VCaP (cell line): ENCODE data around the gene TMEM235.
A peak's percentile ranks its signal among the peaks of the same experiment; 100 is the strongest.

ENCODE experiments used
- H3K27ac ChIP-seq: fragments of 450-650 bp; 2 replicates; pipeline ENCODE4 v1.5.1; 2017
- TF ChIP-seq, protein P1 (sequence below): fragments of 450-650 bp; conservative IDR thresholded peaks from 2 replicates; pipeline ENCODE4 v1.5.1; 2017; ENCODE audit warnings: mild to moderate bottlenecking, moderate library complexity

Gene TMEM235

DNA sequence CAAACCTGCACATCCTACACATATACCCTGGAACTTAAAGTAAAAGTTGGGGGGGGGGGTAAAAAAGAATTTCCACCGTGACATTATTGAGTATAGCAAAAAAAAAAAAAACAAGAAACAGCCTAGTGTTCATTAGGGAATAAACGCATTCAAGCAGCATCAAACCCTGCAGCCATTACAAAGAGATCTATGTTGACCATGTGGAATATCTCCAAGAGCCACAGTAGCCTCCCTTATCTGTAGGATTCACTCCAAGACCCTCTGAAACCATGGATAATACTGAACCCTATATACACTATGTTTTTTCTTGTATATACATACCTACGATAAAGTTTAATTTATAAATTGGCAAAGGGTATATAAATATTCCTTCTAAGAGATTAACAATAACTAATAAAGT lies 22.9 kb upstream of the TMEM235 start:
- no peak overlapping the region for H3K27ac ChIP-seq
- TF ChIP-seq, protein P1, sequence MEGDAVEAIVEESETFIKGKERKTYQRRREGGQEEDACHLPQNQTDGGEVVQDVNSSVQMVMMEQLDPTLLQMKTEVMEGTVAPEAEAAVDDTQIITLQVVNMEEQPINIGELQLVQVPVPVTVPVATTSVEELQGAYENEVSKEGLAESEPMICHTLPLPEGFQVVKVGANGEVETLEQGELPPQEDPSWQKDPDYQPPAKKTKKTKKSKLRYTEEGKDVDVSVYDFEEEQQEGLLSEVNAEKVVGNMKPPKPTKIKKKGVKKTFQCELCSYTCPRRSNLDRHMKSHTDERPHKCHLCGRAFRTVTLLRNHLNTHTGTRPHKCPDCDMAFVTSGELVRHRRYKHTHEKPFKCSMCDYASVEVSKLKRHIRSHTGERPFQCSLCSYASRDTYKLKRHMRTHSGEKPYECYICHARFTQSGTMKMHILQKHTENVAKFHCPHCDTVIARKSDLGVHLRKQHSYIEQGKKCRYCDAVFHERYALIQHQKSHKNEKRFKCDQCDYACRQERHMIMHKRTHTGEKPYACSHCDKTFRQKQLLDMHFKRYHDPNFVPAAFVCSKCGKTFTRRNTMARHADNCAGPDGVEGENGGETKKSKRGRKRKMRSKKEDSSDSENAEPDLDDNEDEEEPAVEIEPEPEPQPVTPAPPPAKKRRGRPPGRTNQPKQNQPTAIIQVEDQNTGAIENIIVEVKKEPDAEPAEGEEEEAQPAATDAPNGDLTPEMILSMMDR = no peak

DNA sequence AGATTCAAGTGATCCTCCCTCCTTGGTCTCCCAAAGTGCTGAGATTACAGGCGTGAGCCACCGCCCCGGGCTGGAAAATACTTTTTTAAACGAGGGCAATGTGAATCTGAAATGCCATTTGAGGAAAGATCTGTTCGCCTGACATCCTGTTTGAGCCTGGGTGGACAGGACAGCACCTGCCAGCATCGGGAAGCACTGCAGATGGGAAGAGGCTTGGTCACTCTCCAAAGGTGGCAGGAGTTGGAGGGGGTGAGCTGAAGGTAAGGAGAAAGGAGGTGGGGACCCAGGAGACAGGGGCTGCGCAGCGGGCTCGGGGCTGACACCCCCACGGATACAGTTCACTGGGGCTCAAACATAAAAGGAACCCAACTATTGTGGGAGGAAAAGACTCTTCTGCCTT lies 21.3 kb upstream of the TMEM235 start:
- TF ChIP-seq, protein P1 = no peak
- H3K27ac ChIP-seq = peak overlapping the region; percentile 62

DNA sequence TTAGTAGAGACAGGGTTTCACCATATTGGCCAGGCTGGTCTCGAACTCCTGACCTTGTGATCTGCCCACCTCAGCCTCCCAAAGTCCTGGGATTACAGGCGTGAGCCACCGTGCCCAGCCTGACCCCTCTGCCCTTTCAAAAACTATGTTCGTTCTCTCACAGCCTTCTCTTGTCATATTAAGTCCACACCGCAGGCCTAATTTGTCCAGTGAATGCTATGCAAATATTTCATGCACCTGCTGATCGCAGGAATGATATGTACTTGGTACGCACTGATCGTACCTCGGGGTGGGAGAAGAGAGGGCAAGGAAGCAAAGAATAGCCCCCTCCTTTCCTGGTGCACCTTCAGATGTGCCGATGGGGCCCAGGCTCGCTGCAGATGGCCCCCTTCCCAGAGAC lies 20.4 kb upstream of the TMEM235 start:
- H3K27ac ChIP-seq = peak overlapping the region; percentile 62

DNA sequence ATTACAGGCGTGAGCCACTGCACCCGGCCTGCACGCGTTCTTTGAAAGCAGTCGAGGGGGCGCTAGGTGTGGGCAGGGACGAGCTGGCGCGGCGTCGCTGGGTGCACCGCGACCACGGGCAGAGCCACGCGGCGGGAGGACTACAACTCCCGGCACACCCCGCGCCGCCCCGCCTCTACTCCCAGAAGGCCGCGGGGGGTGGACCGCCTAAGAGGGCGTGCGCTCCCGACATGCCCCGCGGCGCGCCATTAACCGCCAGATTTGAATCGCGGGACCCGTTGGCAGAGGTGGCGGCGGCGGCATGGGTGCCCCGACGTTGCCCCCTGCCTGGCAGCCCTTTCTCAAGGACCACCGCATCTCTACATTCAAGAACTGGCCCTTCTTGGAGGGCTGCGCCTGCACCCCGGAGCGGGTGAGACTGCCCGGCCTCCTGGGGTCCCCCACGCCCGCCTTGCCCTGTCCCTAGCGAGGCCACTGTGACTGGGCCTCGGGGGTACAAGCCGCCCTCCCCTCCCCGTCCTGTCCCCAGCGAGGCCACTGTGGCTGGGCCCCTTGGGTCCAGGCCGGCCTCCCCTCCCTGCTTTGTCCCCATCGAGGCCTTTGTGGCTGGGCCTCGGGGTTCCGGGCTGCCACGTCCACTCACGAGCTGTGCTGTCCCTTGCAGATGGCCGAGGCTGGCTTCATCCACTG lies 17.3 kb upstream of the TMEM235 start, which contains the start of gene BIRC5:
Gene BIRC5, plus strand, starts transcription at position 238 of the 690 bp plus-strand sequence. Its CDS starts 64 bp downstream, at position 302.
- TF ChIP-seq, protein P1 = no peak
- H3K27ac ChIP-seq = peak within 1 kb of the TSS; percentile 74; the same call in 1 of the 2 replicates

More for the DNA sequence above, 20.4 kb upstream of the TMEM235 start:
- TF ChIP-seq, protein P1 = no peak

DNA sequence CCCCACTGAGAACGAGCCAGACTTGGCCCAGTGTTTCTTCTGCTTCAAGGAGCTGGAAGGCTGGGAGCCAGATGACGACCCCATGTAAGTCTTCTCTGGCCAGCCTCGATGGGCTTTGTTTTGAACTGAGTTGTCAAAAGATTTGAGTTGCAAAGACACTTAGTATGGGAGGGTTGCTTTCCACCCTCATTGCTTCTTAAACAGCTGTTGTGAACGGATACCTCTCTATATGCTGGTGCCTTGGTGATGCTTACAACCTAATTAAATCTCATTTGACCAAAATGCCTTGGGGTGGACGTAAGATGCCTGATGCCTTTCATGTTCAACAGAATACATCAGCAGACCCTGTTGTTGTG lies 16.7 kb upstream of the TMEM235 start:
- TF ChIP-seq, protein P1 = no peak
- H3K27ac ChIP-seq = peak overlapping the region; percentile 74; the same call in 1 of the 2 replicates

DNA sequence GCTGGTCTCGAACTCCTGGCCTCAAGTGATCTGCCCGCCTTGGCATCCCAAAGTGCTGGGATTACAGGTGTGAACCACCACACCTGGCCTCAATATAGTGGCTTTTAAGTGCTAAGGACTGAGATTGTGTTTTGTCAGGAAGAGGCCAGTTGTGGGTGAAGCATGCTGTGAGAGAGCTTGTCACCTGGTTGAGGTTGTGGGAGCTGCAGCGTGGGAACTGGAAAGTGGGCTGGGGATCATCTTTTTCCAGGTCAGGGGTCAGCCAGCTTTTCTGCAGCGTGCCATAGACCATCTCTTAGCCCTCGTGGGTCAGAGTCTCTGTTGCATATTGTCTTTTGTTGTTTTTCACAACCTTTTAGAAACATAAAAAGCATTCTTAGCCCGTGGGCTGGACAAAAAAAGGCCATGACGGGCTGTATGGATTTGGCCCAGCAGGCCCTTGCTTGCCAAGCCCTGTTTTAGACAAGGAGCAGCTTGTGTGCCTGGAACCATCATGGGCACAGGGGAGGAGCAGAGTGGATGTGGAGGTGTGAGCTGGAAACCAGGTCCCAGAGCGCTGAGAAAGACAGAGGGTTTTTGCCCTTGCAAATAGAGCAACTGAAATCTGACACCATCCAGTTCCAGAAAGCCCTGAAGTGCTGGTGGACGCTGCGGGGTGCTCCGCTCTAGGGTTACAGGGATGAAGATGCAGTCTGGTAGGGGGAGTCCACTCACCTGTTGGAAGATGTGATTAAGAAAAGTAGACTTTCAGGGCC lies 11.9 kb upstream of the TMEM235 start:
- TF ChIP-seq, protein P1 = no peak
- 0 out of 2 replicates have a peak overlapping the region, but pooled peaks have one; percentile 16 for H3K27ac ChIP-seq

DNA sequence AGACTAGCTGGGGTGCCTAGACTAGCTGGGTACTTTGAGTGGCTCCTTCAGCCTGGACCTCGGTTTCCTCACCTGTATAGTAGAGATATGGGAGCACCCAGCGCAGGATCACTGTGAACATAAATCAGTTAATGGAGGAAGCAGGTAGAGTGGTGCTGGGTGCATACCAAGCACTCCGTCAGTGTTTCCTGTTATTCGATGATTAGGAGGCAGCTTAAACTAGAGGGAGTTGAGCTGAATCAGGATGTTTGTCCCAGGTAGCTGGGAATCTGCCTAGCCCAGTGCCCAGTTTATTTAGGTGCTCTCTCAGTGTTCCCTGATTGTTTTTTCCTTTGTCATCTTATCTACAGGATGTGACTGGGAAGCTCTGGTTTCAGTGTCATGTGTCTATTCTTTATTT lies 8.4 kb upstream of the TMEM235 start:
- H3K27ac ChIP-seq = peak overlapping the region; percentile 72
- TF ChIP-seq, protein P1 = no peak
